DMS53 treated with DMSO at 0.1 percent for 48 hours (cell line): ENCODE data around the gene HAUS6.
"Not testable (repeated sequence)": the region's sequence is repeated elsewhere in the genome, so short reads cannot be mapped to it uniquely, and the experiment has no call there.

ENCODE experiments used
- DNase-seq: peaks from one replicate; lab custom pipeline; 2025; ENCODE audit not compliant: unreplicated experiment; lab: John Stamatoyannopoulos, UW

HAUS6 gene, protein sequence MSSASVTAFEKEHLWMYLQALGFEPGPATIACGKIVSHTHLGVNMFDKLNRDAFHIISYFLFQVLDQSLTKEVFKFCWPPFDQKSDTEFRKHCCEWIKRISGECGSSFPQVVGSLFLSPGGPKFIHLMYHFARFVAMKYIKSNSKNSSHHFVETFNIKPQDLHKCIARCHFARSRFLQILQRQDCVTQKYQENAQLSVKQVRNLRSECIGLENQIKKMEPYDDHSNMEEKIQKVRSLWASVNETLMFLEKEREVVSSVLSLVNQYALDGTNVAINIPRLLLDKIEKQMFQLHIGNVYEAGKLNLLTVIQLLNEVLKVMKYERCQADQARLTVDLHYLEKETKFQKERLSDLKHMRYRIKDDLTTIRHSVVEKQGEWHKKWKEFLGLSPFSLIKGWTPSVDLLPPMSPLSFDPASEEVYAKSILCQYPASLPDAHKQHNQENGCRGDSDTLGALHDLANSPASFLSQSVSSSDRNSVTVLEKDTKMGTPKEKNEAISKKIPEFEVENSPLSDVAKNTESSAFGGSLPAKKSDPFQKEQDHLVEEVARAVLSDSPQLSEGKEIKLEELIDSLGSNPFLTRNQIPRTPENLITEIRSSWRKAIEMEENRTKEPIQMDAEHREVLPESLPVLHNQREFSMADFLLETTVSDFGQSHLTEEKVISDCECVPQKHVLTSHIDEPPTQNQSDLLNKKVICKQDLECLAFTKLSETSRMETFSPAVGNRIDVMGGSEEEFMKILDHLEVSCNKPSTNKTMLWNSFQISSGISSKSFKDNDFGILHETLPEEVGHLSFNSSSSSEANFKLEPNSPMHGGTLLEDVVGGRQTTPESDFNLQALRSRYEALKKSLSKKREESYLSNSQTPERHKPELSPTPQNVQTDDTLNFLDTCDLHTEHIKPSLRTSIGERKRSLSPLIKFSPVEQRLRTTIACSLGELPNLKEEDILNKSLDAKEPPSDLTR

DNA sequence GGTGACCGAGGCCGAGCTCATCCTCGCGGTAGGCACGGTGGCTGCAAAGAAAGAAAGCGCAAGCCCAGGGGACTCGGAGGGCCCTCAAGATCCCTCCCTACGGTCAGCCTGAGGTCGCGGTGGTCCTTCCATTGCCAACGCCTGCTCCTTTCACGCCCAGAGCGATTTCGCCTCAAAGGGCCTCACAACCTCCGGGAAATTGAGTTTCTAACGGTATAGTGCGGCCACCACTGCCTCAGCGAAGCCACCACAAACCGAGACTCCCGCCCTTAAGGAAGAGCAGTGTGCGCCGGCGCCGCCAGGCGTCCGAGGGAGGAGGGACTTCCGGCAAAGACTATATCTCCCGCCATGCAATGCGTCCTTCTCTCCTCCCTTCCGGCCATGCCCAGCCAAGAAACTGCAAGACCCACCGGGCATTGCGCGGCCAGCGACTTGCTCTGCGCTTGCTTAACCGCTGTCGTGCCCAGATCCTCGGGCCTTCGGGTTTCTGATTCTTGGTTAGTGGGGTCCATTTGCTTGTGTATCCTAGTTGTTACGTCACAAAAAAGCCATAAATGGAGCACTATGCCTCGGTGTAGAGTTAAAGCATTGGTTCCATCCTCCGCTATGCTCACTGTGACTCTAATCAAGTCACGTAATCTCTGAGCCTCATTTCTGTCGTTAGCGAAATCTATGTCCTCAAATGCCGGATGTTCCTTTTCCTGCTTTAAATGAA is at the start of gene HAUS6:
HAUS6 (minus strand) TSS at position 274 of the 715 bp plus-strand sequence; CDS start at position 21, 253 bp downstream.
- peak; percentile 88 for DNase-seq

DNA sequence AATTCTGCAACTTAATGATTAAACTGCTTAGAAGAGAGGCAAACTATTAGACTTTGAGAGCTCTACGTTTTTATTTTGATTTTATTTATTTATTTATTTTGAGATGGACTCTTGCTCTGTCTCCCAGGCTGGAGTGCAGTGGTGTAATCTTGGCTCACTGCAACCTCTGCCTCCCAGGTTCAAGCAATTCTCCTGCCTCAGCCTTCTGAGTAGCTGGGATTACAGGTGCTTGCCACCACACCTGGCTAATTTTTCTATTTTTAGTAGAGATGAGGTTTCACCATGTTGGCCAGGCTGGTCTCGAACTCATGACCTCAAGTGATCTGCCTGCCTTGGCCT is 49.4 kb upstream of the HAUS6 start:
- DNase-seq: not testable (repeated sequence)

DNA sequence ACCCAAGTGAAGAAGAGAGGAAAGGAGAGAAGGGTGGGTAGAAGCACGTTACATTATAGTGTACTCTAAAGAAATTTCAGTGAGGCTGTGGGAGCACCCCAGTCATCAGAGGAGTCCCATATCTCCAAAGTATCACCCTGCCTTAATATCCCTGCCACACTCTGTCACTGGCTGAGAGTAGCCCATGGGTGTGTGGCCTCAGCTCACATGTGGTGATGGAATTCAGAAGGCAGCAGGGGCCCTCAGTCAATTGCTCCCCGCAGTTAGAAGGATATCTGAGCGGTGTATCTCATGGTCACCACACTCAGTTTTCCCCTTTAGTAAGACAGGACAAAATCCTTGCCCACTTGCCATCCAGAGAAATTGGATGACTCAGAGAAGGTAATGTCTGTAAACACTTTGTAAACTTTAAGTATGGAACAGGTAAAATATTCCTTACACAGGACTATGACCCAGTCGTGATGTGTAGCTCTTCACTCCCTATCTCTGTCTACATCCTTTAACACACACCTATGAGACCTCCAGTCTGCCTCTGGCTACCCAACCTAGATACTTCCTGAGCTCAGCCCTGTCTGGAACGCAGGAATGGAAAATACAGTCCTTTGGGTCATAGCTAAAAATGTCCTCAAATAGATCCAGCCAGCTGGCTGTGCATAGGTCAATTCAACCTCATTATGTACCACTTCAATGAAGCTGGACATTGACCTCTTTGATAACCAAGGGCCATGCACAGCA is 48.9 kb upstream of the HAUS6 start:
- DNase-seq: no peak

DNA sequence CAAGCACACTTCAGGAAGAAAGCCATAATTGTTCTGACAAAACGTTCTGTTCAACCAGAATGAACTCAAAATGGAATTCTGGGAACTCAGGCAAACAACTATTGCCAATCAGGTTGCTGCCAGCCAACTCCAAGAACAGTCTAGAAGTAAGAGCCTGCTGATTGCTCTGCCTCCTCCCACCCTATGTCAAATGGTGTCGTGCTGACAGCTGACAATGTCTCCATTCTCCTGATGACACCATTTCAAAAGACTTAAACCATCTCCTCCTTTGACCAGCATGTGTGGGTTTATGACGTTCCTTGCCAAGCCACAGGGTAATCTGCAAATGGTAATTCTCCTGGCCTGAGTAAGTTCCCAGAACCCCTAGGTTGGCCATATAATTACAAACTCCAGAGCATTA is 46.5 kb upstream of the HAUS6 start:
- no peak for DNase-seq

DNA sequence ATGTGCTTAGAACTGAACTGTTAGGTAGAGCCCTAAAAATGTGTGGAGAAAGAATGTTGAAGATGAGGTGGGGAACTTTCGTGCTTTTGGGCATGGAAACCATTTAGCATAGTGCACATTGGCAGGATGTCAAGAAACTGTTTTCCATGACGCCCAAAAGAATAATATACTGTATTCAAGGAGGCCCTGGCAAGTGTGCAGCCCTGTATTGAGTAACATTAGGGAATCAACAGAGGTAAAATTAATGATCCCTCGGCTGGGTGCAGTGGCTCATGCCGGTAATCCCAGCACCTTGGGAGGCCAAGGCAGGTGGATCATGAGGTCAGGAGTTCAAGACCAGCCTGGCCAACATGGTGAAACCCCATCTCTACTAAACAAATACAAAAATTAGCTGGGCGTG is 45.5 kb upstream of the HAUS6 start:
- DNase-seq: no peak

DNA sequence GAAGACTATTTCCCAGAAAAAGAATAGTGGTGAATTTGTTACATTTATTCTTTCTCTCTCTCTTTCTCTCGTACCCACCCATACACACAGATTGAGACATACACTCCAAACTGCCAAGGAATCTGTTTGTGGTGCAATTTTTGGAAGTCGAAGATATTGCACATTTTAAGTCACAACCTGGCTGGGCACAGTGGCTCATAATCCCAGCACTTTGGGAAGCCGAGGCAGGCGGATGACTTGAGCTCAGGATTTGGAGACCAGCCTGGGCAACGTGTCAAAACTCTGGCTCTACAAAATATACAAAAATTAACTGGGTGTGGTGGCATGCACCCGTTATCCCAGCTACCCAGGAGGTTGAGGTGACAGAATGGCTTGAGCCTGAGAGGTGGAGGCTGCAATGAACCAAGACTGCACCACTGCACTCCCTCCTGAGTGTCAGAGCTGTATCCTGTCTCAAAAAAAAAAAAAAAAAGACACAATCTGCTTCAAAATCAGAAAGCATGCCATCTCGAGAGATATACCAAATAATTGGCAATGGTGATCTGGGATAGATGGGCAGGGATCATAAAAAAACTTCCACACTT is 43.8 kb upstream of the HAUS6 start:
- DNase-seq: no peak

DNA sequence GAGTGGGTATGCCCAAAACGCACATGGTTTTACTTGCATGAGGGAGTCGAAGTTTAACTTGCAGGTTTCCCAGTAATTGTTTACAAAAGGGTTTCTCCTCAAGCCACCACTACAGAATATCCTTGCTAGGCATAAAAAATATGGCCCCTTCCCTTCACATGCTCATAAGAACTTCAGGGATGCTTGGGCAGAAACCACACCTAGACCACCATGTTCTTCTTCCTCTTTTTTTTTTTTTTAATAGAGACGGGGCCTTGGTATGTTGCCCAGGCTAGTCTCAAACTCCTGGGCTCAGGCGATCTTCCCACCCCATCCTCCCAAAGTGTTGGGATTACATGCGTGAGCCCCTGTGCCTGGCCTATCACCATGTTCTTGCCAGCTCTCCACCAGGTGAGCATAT is 43.2 kb upstream of the HAUS6 start:
- no peak for DNase-seq

DNA sequence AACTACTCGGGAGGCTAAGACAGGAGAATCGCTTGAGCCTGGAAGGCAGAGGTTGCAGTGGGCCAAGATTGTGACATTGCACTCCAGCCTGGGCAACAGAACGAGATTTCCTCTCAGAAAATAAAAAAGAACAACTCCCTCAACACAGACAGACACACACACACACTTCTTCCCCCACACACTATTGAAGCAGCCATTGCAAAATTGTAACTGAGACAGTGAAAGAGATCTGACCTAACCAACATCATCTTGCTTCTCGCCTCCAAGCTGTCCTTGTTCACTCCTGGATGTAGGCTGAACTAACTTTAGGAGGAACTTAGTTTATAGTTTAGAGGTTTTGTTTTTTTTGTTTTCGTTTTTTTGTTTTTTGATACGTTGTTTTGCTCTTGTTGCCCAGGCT is 37.6 kb upstream of the HAUS6 start:
- DNase-seq: no peak

DNA sequence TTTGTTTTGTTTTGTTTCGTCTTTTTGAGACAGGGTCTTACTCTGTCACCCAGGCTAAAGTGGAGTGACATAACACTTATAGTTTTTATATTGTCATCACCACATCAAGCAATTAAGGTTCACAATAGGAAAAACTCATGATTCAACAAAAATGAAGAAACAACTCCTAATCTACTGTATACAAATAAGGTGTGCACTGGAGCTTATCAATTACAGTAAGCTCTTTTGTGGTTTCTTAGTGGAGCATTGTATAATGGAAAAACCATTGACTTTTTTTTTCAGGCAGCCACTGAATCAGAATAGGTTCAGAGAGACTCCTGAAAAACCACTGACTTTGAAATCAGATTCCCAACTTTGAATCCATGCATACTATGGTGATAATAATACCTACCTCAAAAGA is 35.4 kb upstream of the HAUS6 start:
- no peak for DNase-seq

DNA sequence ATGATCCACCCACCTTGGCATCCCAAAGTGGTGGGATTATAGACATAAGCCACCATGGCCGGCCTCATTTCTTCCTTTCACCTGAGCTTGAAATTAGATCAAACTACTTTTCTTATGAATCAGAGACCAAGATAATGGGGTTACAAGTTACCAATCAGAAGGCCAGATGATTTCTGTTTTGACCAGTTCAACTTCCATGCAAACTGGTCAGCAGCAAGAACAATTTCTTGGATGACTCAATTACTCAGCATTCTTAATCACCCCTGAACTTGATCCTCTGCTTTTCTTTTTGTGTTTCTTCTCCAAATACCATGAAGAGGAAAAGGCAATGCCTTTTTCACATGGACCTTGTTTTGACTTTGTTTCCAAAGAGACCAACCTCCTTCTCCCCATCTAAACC is 34.6 kb upstream of the HAUS6 start:
- no peak for DNase-seq

DNA sequence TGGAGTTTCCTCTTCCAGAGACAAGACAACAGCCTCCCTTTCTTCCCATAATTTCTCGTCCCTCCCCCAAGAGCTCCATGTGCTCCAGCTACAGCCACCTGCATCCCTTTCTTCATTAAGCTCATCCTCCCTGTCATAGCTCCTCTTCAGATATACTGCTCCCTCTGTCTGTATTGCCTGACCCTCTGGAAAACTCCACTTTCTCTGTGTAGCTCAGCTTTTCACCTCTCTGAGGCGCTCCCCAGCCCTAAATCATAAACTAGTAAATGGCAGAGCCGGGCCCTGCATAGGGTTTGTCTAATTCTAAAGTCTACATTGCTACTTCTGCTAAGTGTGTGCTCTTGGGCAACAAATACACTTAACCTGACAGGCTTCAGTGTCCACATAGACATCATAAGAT is 33.4 kb upstream of the HAUS6 start:
- no peak for DNase-seq

DNA sequence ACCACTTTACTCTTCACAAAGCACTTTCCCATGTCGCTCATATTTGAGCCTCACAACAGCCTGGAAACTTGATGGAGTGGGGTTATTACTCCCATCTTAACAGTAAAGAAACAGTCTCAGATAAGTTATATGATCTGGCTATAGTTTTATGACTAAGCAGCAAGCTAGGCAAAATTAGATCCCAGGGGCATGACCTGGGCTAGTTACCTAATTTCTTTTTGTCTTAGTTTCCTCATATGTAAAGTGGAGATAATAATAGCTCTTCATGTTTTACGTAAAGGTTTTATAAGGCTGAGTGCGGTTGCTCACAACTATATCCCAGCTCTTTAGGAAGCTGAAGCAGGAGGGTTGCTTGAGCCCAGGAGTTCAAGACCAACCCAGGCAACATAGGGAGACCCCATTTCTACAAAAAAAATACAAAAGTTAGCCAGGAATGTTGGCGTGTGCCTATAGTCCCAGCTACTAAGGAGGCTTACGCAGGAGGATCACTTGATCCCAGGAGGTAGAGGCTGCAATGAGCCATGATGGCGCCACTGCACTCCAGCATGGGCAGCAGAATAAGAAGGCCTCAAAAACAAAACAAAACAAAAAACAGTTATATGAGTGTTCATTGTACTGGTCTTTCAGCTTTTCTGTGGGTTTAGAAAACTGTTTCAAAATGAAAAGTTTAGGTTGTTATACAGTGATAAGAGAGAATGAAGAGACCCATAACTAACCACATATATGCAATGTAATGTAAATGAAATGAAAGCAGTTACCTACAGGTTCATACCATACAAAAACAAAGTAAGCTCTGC is 31.0 kb upstream of the HAUS6 start:
- DNase-seq: no peak

DNA sequence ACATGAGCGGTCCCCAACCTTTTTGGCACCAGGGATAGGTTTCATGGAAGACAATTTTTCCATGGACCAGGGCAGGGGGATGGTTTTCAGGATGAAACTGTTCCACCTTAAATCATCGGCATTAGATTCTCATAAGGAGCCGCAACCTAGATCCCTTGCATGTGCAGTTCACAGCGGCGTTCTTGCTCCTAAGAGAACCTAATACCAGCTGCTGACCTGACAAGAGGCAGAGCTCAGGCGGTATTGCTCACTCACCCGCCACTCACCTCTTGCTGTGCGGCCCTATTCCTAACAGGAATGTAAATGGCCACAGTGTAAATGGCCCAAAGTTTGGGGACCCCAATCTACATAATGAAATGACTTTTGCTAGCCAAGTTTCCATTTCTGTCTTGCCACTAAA is 27.7 kb upstream of the HAUS6 start:
- no peak for DNase-seq

DNA sequence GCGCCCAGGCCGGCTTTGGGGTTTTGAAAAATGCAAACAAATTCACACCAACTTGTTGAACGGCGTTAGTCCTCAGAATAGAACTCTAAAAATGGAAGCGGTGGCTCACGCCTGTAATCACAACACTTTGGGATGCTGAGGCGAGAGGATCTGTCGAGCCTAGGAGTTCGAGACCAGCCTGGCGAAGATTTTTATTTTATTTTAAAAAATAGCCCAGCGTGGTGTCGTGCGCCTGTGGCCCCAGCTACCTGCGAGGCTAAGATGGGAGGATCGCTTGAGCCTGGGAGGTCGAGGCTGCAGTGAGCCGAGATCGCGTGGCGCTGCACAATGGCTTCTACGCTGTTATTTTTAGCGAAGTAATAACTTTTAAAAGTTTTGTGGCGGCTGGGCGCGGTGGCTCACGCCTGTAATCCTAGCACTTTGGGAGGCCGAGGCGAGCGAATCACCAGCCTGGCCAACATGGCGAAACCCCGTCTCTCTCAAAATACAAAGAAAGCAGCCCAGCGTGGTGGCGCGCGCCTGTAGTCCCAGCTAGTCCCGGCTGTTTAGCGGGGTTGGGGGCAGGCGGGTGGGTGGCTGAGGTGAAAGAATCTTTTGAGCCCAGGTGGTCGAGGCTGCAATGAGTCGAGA is 25.3 kb upstream of the HAUS6 start:
- DNase-seq: no peak

DNA sequence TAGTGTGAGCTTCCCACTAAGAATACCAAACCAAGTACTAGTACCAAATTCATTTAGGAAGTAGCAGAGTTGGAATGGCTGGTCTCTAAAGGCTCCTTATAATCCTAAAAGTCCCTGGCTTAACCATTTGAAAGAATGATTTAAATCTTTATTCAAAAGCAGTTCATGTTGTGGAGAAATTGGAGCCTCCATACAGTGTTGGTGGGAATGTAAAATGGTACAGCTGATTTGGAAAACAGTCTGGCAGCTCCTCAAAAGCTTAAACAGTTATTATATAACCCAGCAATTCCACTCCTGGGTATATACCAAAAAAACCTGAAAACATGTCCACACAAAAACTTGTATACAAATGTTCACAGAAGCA is 21.7 kb upstream of the HAUS6 start:
- no peak for DNase-seq

DNA sequence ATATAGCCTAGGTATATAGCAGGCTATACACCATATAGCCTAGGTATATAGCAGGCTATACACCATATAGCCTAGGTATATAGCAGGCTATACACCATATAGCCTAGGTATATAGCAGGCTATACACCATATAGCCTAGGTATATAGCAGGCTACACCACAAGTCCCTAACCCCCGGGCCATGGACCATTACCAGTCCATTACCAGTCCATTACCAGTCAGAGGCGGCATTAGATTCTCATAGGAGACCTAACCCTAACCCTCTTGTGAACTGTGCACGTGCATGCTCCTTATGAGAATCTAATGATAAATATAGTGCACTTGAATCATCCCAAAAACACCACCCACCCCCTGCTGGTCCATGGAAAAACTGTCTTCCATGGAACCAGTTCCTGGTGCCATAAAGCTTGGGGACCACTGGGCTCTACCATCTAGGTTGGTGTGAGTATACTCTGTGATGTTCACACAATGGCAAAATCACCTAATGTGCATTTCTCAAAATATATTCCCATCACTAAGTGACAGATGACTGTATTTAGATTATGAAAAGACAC is 19.9 kb upstream of the HAUS6 start:
- DNase-seq: no peak

DNA sequence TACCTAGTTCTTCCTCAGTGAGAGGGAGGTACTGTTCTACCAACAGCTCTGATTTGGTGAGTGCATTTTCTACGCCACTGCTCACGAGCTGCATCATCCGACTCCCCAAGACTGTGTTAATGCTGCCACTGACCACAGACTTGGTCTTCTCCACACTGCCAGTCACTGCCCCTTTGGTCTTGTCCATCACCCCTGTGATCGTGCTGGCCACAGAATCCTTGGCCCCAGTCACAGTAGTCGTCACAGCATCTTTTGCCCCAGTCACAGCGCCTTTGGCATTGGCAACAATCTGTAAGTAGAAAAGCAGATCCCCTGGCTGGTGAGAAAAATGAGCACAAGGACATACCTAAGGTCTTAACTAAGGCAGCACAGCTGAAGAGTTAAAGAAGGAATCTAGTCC is 18.2 kb upstream of the HAUS6 start:
- no peak for DNase-seq

DNA sequence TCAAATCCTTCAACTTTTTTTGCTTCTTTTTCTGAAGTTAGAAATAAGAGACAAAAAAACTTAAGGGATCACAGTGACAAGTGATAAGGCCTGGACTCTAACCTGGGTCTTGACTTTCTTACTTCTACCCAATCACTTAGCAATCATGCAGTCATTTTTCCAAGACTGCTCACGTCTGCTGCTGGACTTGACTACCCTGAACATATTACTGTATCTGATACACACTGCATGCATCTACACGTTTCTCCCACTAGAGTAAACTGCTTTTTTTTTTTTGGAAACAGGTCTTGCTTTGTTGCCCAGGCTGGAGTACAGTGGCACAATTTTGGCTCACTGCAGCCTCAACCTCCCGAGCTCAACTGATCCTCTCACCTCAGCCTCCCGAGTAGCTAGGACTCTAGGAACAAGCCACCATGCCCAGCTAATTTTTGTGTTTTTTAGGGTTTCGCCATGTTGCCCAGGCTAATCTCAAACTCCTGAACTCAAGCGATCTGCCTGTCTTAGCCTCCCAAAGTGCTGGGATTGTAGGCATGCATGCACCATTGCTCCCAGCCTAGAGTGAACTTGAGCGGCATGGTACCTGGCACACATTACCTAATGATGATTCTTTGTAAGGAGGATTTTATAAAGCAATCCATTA is 17.2 kb upstream of the HAUS6 start:
- no peak for DNase-seq

DNA sequence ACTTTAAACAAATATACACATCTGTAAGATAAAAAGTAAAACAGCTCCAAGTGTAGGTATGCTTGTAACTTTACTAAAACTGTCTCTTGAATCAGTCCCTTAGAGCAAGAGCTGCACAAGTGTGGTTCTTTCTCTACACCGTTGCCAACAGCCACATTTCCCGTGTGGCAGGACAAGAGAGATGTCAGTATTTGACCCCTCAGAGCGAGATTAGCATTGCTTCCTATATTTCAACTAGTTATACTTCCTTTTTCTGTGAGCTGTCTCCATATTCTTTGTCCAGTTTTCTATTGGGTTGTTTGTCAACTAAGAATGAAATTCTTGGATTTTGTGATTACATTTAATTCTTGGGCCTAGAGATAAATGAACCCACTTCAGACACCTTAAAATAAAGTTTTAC is 16.5 kb upstream of the HAUS6 start:
- no peak for DNase-seq
